CMK (cell line): ENCODE measurements around the gene AVPI1.
"Not testable (repeated sequence)": the region's sequence is repeated elsewhere in the genome, so short reads cannot be mapped to it uniquely, and the experiment has no call there.

ENCODE experiments used
- DNase-seq: peaks from one replicate; pipeline ENCODE4 v3.0.0-alpha.2; 2010; ENCODE audit warnings: low read depth

Gene AVPI1

GRCh38 chr10:97640174-97640867, 46.7 kb downstream of the AVPI1 start, which contains the start of gene PI4K2A:
Gene PI4K2A, plus strand, starts transcription at chr10:97640671. Its CDS starts 72 bp downstream, at chr10:97640743.
- DNase-seq: peak; percentile 98

- not testable (repeated sequence) for DNase-seq
Measured at GRCh38 chr10:97639090-97639489, 48.0 kb downstream of the AVPI1 start.

GRCh38 chr10:97635577-97635976, 51.5 kb downstream of the AVPI1 start:
- DNase-seq: no peak

- DNase-seq: no peak
Measured at GRCh38 chr10:97633921-97634320, 53.1 kb downstream of the AVPI1 start.

- DNase-seq: peak; percentile 59
Measured at GRCh38 chr10:97632949-97633884, 53.8 kb downstream of the AVPI1 start, which contains the start of gene MORN4. Gene MORN4, minus strand, starts transcription at chr10:97633500. Its CDS starts 13,847 bp downstream, at chr10:97619653.

- no peak for DNase-seq
Measured at GRCh38 chr10:97631098-97631497, 55.9 kb downstream of the AVPI1 start.

- no peak for DNase-seq
Measured at GRCh38 chr10:97629289-97629688, 57.8 kb downstream of the AVPI1 start.

GRCh38 chr10:97628228-97628627, 58.8 kb downstream of the AVPI1 start:
- DNase-seq: no peak

GRCh38 chr10:97627731-97628130, 59.3 kb downstream of the AVPI1 start:
- DNase-seq: no peak
